ENCODE results near the gene ETS2.

DNA sequence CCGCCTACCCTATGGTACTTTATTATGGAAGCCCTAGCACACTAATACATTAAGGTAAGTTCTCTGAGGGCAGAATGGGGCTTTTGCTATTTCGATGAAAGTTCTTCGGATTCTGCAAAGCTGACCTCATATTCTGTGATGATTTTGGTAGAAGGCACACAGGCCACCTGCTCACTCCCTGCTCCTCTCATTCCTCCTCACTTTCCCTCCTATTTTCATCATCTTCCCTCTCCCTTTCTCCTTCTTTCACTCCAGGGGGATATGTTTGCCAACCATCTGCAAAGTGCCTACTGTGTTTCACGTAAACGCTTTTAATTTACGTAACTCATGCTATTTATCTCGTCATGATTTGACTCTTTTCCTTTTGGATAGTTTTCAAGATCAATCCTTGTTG, 45.0 kb upstream of the ETS2 start:
- no peak for TF ChIP-seq POLR2A (IDR thresholded peaks at IDR 0.05; ENCODE audit: extremely low read depth, insufficient read length)
- TF ChIP-seq, protein P1, sequence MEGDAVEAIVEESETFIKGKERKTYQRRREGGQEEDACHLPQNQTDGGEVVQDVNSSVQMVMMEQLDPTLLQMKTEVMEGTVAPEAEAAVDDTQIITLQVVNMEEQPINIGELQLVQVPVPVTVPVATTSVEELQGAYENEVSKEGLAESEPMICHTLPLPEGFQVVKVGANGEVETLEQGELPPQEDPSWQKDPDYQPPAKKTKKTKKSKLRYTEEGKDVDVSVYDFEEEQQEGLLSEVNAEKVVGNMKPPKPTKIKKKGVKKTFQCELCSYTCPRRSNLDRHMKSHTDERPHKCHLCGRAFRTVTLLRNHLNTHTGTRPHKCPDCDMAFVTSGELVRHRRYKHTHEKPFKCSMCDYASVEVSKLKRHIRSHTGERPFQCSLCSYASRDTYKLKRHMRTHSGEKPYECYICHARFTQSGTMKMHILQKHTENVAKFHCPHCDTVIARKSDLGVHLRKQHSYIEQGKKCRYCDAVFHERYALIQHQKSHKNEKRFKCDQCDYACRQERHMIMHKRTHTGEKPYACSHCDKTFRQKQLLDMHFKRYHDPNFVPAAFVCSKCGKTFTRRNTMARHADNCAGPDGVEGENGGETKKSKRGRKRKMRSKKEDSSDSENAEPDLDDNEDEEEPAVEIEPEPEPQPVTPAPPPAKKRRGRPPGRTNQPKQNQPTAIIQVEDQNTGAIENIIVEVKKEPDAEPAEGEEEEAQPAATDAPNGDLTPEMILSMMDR (IDR thresholded peaks at IDR 0.05; ENCODE audit: low read depth, low read length), result no peak

All from NB4 (cell line).